DMS114 treated with DMSO at 0.1 percent for 48 hours (cell line): ENCODE results near the gene MYH6.

Source experiments
- DNase-seq: peaks from one replicate; lab custom pipeline; 2025; ENCODE audit not compliant: unreplicated experiment; lab: John Stamatoyannopoulos, UW

The MYH6 gene

GRCh38 chr14:23339506-23340268 is 68.4 kb downstream of the MYH6 start:
- no peak for DNase-seq

DNA sequence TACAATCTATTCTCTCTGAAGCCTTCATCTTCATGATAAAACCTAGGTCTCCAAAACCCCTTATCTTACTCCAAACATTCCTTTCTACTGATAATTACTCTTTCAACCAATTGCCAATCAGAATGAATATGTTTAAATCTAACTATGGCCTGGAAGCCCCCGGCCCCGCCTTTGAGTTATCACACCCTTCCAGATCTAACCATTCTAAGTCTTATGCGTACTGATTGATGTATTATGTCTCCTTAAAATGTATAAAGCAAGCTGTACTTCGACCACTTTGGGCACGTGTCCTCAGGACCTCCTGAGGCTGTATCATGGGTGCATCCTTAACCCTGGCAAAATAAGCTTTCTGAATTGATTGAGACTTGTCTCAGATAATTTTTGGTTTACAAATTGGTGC is 72.5 kb downstream of the MYH6 start:
- no peak for DNase-seq
